Peyer's patch (tissue), 4 donors: ENCODE data around the gene CNR2. TPM values are rescaled to one million over a fixed set of nuclear protein-coding genes. Genes with fewer than 3 reads are reported as not detected.

Experiments used
- DNase-seq, 3 donors: peaks; one replicate each; pipeline ENCODE4 v3.0.0-alpha.2; 2017 to 2019
- H3K27ac ChIP-seq, 4 donors: fragments of 200-600 bp; sonication (generic); one replicate each; pipeline ENCODE4 v1.5.1; 2016 to 2019
- H3K27me3 ChIP-seq, 2 donors: fragments of 200-600 bp; sonication (generic); one replicate each; pipeline ENCODE4 v1.5.1; 2019
- H3K36me3 ChIP-seq, 3 donors: fragments of 200-600 bp; sonication (generic); one replicate each; pipeline ENCODE4 v1.5.1; 2016 to 2019
- H3K4me1 ChIP-seq, 4 donors: fragments of 200-600 bp; sonication (generic); one replicate each; pipeline ENCODE4 v1.5.1; 2016 to 2019
- H3K4me3 ChIP-seq, 4 donors: fragments of 200-600 bp; sonication (generic); 1 replicate in 3 of 4; 2 replicates in 1 of 4; pipeline ENCODE4 v1.5.1; 2016 to 2019; ENCODE audit warnings: mild to moderate bottlenecking in 1 of 4
- H3K9me3 ChIP-seq, 4 donors: fragments of 200-600 bp; sonication (generic); one replicate each; pipeline ENCODE4 v1.5.1; 2016 to 2019; ENCODE audit warnings: mild to moderate bottlenecking in 1 of 4
- CTCF ChIP-seq, 6 experiments: fragments of 450-650 bp in 4 of 6; fragments of 200-600 bp in 2 of 6; sonication (generic) in 1 of 6; IDR thresholded peaks; one replicate each; pipeline ENCODE4 v1.5.1; 2017 to 2019; ENCODE audit warnings: antibody characterized with exemption in 6 of 6, mild to moderate bottlenecking in 3 of 6, moderate library complexity in 1 of 6
- POLR2A ChIP-seq, 2 donors: fragments of 450-650 bp; IDR thresholded peaks; one replicate each; pipeline ENCODE4 v1.5.1; 2017; ENCODE audit warnings: antibody characterized with exemption in 2 of 2, mild to moderate bottlenecking in 2 of 2, moderate library complexity in 2 of 2
- total RNA-seq, 4 donors: library from RNA; depleted of rRNA; stranded (reverse); fragments of >200 nt; gene quantifications; one replicate each; pipeline ENCODE4 v1.1.0, GENCODE V29; 2016

The CNR2 gene
- total RNA-seq, 4 donors from 2014 or later, result 0.54 to 13.2 (median 0.66) TPM; not detected in 1

DNA sequence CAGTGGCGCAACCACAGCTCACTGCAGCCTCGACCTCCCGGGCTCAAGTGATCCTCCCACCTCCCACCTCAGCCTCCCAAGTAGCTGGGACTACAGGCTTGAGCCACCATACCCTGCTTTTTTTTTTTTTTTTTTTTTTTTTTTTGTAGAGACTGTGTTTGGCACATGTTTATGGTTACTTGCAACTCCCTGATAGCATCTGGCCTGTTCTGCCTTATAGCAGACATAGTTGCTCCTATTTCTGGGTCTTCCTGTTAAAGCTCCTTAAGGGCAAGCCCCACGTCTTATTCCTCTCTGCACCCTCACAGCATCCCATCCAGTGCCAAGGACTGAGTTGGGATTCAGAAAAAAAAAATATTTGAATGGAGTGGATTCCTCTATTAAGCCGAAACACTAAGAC, 17.1 kb upstream of the CNR2 start:
- no peak overlapping the region for H3K4me3 ChIP-seq
- H3K9me3 ChIP-seq, result no peaks in the 10 kb centered on the region
- peak overlapping the region in 1 of 4 donors; percentile 62 for H3K27ac ChIP-seq
- H3K27me3 ChIP-seq, result no peaks in the 10 kb centered on the region
- no peak for TF ChIP-seq CTCF (IDR thresholded peaks at IDR 0.05)
- no peak for DNase-seq
- H3K36me3 ChIP-seq, result no peaks in the 10 kb centered on the region
- H3K4me1 ChIP-seq, result no peaks in the 10 kb centered on the region

GRCh38 chr1:23928789-23929188, 15.6 kb upstream of the CNR2 start:
- DNase-seq, result no peak
- TF ChIP-seq POLR2A (IDR thresholded peaks at IDR 0.05) (no peak), CTCF (IDR thresholded peaks at IDR 0.05) (no peak)
- no peak overlapping the region for H3K27ac ChIP-seq

GRCh38 chr1:23927097-23927496, 13.9 kb upstream of the CNR2 start:
- no peaks in the 10 kb centered on the region for H3K36me3 ChIP-seq

More at GRCh38 chr1:23928789-23929188, 15.6 kb upstream of the CNR2 start:
- no peaks in the 10 kb centered on the region for H3K36me3 ChIP-seq
- no peaks in the 10 kb centered on the region for H3K27me3 ChIP-seq
- H3K9me3 ChIP-seq, result no peaks in the 10 kb centered on the region
- no peak overlapping the region for H3K4me3 ChIP-seq
- no peaks in the 10 kb centered on the region for H3K4me1 ChIP-seq

GRCh38 chr1:23925279-23925678, 12.1 kb upstream of the CNR2 start:
- Histone ChIP-seq H3K27me3 (no peaks in the 10 kb centered on the region), H3K9me3 (no peaks in the 10 kb centered on the region), H3K4me1 (peaks cover 0 to 6% (median 0%) of the 10 kb centered on the region in 4 donors), H3K27ac (no peak overlapping the region), H3K36me3 (no peaks in the 10 kb centered on the region), H3K4me3 (no peak overlapping the region)
- TF ChIP-seq CTCF (IDR thresholded peaks at IDR 0.05) (no peak), POLR2A (IDR thresholded peaks at IDR 0.05) (no peak)
- DNase-seq, result no peak

More at GRCh38 chr1:23927097-23927496, 13.9 kb upstream of the CNR2 start:
- no peak overlapping the region for H3K27ac ChIP-seq
- H3K4me3 ChIP-seq, result no peak overlapping the region
- peak in 1 of 3 donors; percentile 18 for DNase-seq
- H3K9me3 ChIP-seq, result no peaks in the 10 kb centered on the region
- no peaks in the 10 kb centered on the region for H3K27me3 ChIP-seq
- no peak for TF ChIP-seq POLR2A (IDR thresholded peaks at IDR 0.05)
- no peak for TF ChIP-seq CTCF (IDR thresholded peaks at IDR 0.05)
- no peaks in the 10 kb centered on the region for H3K4me1 ChIP-seq

GRCh38 chr1:23924601-23925000, 11.4 kb upstream of the CNR2 start:
- H3K27ac ChIP-seq, result no peak overlapping the region
- TF ChIP-seq POLR2A (IDR thresholded peaks at IDR 0.05), result no peak
- DNase-seq, result no peak
- no peaks in the 10 kb centered on the region for H3K36me3 ChIP-seq
- peaks cover 0 to 9% (median 0%) of the 10 kb centered on the region in 4 donors for H3K4me1 ChIP-seq
- H3K4me3 ChIP-seq, result no peak overlapping the region
- no peaks in the 10 kb centered on the region for H3K27me3 ChIP-seq
- no peaks in the 10 kb centered on the region for H3K9me3 ChIP-seq

GRCh38 chr1:23923592-23924499, 10.7 kb upstream of the CNR2 start:
- H3K4me3 ChIP-seq, result no peak overlapping the region
- H3K27ac ChIP-seq, result no peak overlapping the region
- no peaks in the 10 kb centered on the region for H3K36me3 ChIP-seq
- H3K27me3 ChIP-seq, result no peaks in the 10 kb centered on the region
- TF ChIP-seq POLR2A (IDR thresholded peaks at IDR 0.05) (no peak), CTCF (IDR thresholded peaks at IDR 0.05) (no peak)
- H3K4me1 ChIP-seq, result peaks cover 0 to 9% (median 0%) of the 10 kb centered on the region in 4 donors
- DNase-seq, result no peak
- H3K9me3 ChIP-seq, result no peaks in the 10 kb centered on the region
